Psoas muscle (tissue), 8 donors: Measurements from ENCODE around the gene CYB561D2. TPM values are rescaled to one million over a fixed set of nuclear protein-coding genes. Genes with fewer than 3 reads are reported as not detected.

Experiments
- ATAC-seq, 4 donors: fragments of 200-7000 bp; cut with Tn5 transposase; one replicate each; pipeline ENCODE4 v1.9.1; 2020; ENCODE audit warnings: moderate library complexity in 3 of 4, mild to moderate bottlenecking in 2 of 4
- DNase-seq, 2 donors: peaks; one replicate each; pipeline ENCODE4 v3.0.0-alpha.2; 2020
- H3K27ac ChIP-seq: fragments of 200-600 bp; one replicate; pipeline ENCODE4 v1.8.0; 2022
- H3K27me3 ChIP-seq, 3 donors: fragments of 200-600 bp in 1 of 3; one replicate each; pipeline versions ENCODE4 v1.6.1 to v1.8.0; 2013 to 2022; ENCODE audit warnings: low read length in 2 of 3, mild to moderate bottlenecking in 2 of 3, moderate library complexity in 1 of 3; ENCODE audit not compliant: insufficient read depth in 3 of 3
- H3K36me3 ChIP-seq, 2 donors: fragments of 200-600 bp in 1 of 2; one replicate each; pipeline versions ENCODE4 v1.6.1 to v1.8.0; 2013 to 2022; ENCODE audit warnings: low read depth in 1 of 2, mild to moderate bottlenecking in 1 of 2, moderate library complexity in 1 of 2; ENCODE audit not compliant: insufficient read depth in 1 of 2
- H3K4me1 ChIP-seq: fragments of 200-600 bp; one replicate; pipeline ENCODE4 v1.8.0; 2022
- H3K4me3 ChIP-seq: fragments of 200-600 bp; one replicate; pipeline ENCODE4 v1.8.0; 2022; ENCODE audit warnings: mild to moderate bottlenecking
- H3K9me3 ChIP-seq: fragments of 200-600 bp; one replicate; pipeline ENCODE4 v1.8.0; 2022
- CTCF ChIP-seq: fragments of 200-600 bp; IDR thresholded peaks from one replicate; pipeline ENCODE4 v1.8.0; 2022; ENCODE audit warnings: antibody characterized with exemption
- WGBS, 3 donors: extraction: QIAGEN DNeasy Blood & Tissue Kit; methylation state at CpG; one replicate each; pipeline versions ENCODE4 v1.1.6 to v1.1.7; 2013; 5-methylcytosine and 5-hydroxymethylcytosine counted together
- intact Hi-C, 2 donors: fragments of 100-400 bp; cut with DNase I; formaldehyde crosslinking; loops; one replicate each; pipeline versions ENCODE4 v1.11.0 to v1.14.2; 2022
- polyA plus RNA-seq, 3 donors: library from polyadenylated mRNA; stranded (reverse); fragments of 200-250 nt; gene quantifications; one replicate each; pipeline ENCODE4 v1.2.3, GENCODE V29; 2013
- total RNA-seq, 4 donors: library from RNA; stranded (reverse); fragmentation: NEBNext Ultra II Directional in 2 of 4; extraction: Animal tissue kit (Norgen Biotek cat#: 25700) in 2 of 4; gene quantifications; one replicate each; pipeline versions ENCODE4 v1.2.1 to v1.2.4, GENCODE V29; 2021 to 2023
- donor health status: healthy with polysubstance abuse.
- donor health status: DM: no; HTN: no; CAD: no; lungs with moderate emphysema.
- donor health status: Bipolar disorder and iron deficiency.
- donor health status: healthy.
- donor health status: DM: yes; HTN: yes; CAD: no.
- donor health status: DM: no; HTN: no; CAD: no.
- donor health status: DM: no; HTN: no; CAD: no.
- donor health status: DM: yes; HTN: yes; CAD: no.

The CYB561D2 gene
- total and polyA plus RNA-seq, 7 donors, result 5.7 to 34.8 (median 9.2) TPM

- peaks cover 55% of the 10 kb centered on the region for H3K4me1 ChIP-seq
- no peak for TF ChIP-seq CTCF
- no peak overlapping the region for H3K27ac ChIP-seq
- no peak overlapping the region for H3K4me3 ChIP-seq
- 71 to 81% (median 75%) methylated on average over 7 of the region's 7 CpGs for WGBS, 3 donors
- intact Hi-C loops, result no loop called here
- ATAC-seq, result no peak
- H3K27me3 ChIP-seq, result no peaks in the 10 kb centered on the region
- no peaks in the 10 kb centered on the region for H3K9me3 ChIP-seq
- DNase-seq, result no peak
- peaks cover 5 to 47% of the 10 kb centered on the region in 2 donors for H3K36me3 ChIP-seq
Measured at GRCh38 chr3:50354850-50355249, 4.2 kb downstream of the CYB561D2 start.

- H3K4me1 ChIP-seq, result peaks cover 55% of the 10 kb centered on the region
- H3K27ac ChIP-seq, result peak overlapping the region; percentile 95
- DNase-seq (no peak), ATAC-seq (no peak)
- no peaks in the 10 kb centered on the region for H3K27me3 ChIP-seq
- TF ChIP-seq CTCF, result no peak
- H3K4me3 ChIP-seq, result peak overlapping the region; percentile 82
- peaks cover 5 to 47% of the 10 kb centered on the region in 2 donors for H3K36me3 ChIP-seq
- WGBS, 3 donors, result 33 to 48% (median 36%) methylated on average over 5 of the region's 5 CpGs
- H3K9me3 ChIP-seq, result no peaks in the 10 kb centered on the region
- intact Hi-C loops, result no loop called here
Measured at GRCh38 chr3:50355829-50356552, 5.3 kb downstream of the CYB561D2 start.

- no peaks in the 10 kb centered on the region for H3K27me3 ChIP-seq
- peaks cover 5 to 47% of the 10 kb centered on the region in 2 donors for H3K36me3 ChIP-seq
- DNase-seq, result peak in 1 of 2 donors; percentile 67
- peak in 3 of 4 donors; percentile 21 to 44 (median 39) for ATAC-seq
- no peak for TF ChIP-seq CTCF
- H3K9me3 ChIP-seq, result no peaks in the 10 kb centered on the region
- H3K4me3 ChIP-seq, result peak overlapping the region; percentile 82
- WGBS, 3 donors, result 13 to 31% (median 18%) methylated on average over 5 of the region's 5 CpGs
- intact Hi-C loops, result no loop called here
- peak overlapping the region; percentile 95 for H3K27ac ChIP-seq
- H3K4me1 ChIP-seq, result peaks cover 50% of the 10 kb centered on the region
Measured at GRCh38 chr3:50356553-50356952, 5.9 kb downstream of the CYB561D2 start.

- intact Hi-C loops, result no loop called here
- Histone ChIP-seq H3K36me3 (peaks cover 5 to 47% of the 10 kb centered on the region in 2 donors), H3K4me1 (peaks cover 46% of the 10 kb centered on the region), H3K4me3 (peak overlapping the region; percentile 82), H3K9me3 (no peaks in the 10 kb centered on the region), H3K27me3 (no peaks in the 10 kb centered on the region), H3K27ac (peak overlapping the region; percentile 95)
- no peak for DNase-seq
- WGBS, 3 donors, result 41 to 90% (median 53%) methylated on average over 1 of the region's 1 CpG
- no peak for ATAC-seq
- no peak for TF ChIP-seq CTCF
Measured at GRCh38 chr3:50357481-50357880, 6.8 kb downstream of the CYB561D2 start.
